Hepatocyte (in vitro differentiated cells): ENCODE data around the gene CD81. TPM values are rescaled to one million over a fixed set of nuclear protein-coding genes. Genes with fewer than 3 reads are reported as not detected.

Experiments used
- DNase-seq: peaks from one replicate; pipeline ENCODE4 v3.0.0-alpha.2; 2016; ENCODE audit warnings: low spot score
- H2AFZ ChIP-seq: fragments of 200-600 bp; sonication (generic); 2 replicates; pipeline ENCODE4 v1.6.0; 2016; ENCODE audit warnings: antibody characterized with exemption, mild to moderate bottlenecking
- H3K27ac ChIP-seq: fragments of 200-600 bp; sonication (generic); 2 replicates; pipeline ENCODE4 v1.5.1; 2016; ENCODE audit warnings: mild to moderate bottlenecking
- H3K27me3 ChIP-seq: fragments of 200-600 bp; sonication (generic); 2 replicates; pipeline ENCODE4 v1.6.1; 2016
- H3K36me3 ChIP-seq: fragments of 200-600 bp; sonication (generic); replicated peaks from 2 replicates; pipeline ENCODE4 v1.5.1; 2016; ENCODE audit warnings: low read depth; ENCODE audit not compliant: insufficient read depth
- H3K4me1 ChIP-seq: fragments of 200-600 bp; sonication (generic); 2 replicates; pipeline ENCODE4 v1.5.1; 2016; ENCODE audit warnings: mild to moderate bottlenecking, moderate library complexity; ENCODE audit not compliant: insufficient read depth
- H3K4me2 ChIP-seq: fragments of 200-600 bp; sonication (generic); 2 replicates; pipeline ENCODE4 v1.6.0; 2016
- H3K4me3 ChIP-seq: fragments of 200-600 bp; sonication (generic); 2 replicates; pipeline ENCODE4 v1.5.1; 2016; ENCODE audit warnings: mild to moderate bottlenecking
- H3K79me2 ChIP-seq: fragments of 200-600 bp; sonication (generic); 2 replicates; pipeline ENCODE4 v1.6.0; 2017; ENCODE audit warnings: mild to moderate bottlenecking
- H3K9me2 ChIP-seq: fragments of 200-600 bp; sonication (generic); replicated peaks from 2 replicates; pipeline ENCODE4 v1.6.0; 2017; ENCODE audit warnings: mild to moderate bottlenecking; ENCODE audit not compliant: insufficient read depth
- H3K9me3 ChIP-seq: fragments of 200-600 bp; sonication (generic); 2 replicates; pipeline ENCODE4 v1.5.1; 2016; ENCODE audit warnings: low read depth, mild to moderate bottlenecking
- H4K20me1 ChIP-seq: fragments of 200-600 bp; sonication (generic); 2 replicates; pipeline ENCODE4 v1.6.0; 2016; ENCODE audit warnings: mild to moderate bottlenecking; ENCODE audit not compliant: insufficient read depth, poor library complexity, severe bottlenecking
- EZH2 ChIP-seq: fragments of 200-600 bp; sonication (generic); IDR thresholded peaks from 2 replicates; pipeline ENCODE4 v1.6.1; 2016; ENCODE audit warnings: antibody characterized with exemption, mild to moderate bottlenecking, borderline replicate concordance
- EZH2phosphoT487 ChIP-seq: fragments of 200-600 bp; sonication (generic); IDR thresholded peaks from one replicate; pipeline ENCODE4 v1.6.1; 2018; ENCODE audit warnings: antibody characterized with exemption, mild to moderate bottlenecking, low read depth, moderate library complexity; ENCODE audit not compliant: unreplicated experiment, severe bottlenecking
- WGBS: methylation state at CpG from one replicate; pipeline ENCODE4 v1.1.6; 2016; ENCODE audit warnings: low lambda C conversion rate; ENCODE audit errors: missing lambda C conversion rate; 5-methylcytosine and 5-hydroxymethylcytosine counted together
- polyA plus RNA-seq: library from polyadenylated mRNA; unstranded; fragments of >200 nt; fragmentation: Nextera tagmentation; extraction: Ambion mirVana; gene quantifications from 2 replicates; pipeline ENCODE4 v1.2.1, GENCODE V29; 2016
- total RNA-seq: library from RNA; depleted of rRNA; stranded (reverse); fragments of >200 nt; gene quantifications from 2 replicates; pipeline ENCODE4 v1.2.3, GENCODE V29; 2014
- TF ChIP-seq, protein P1 (sequence below): fragments of 200-600 bp; sonication (generic); IDR thresholded peaks from 2 replicates; pipeline ENCODE4 v1.5.1; 2016; ENCODE audit warnings: antibody characterized with exemption, mild to moderate bottlenecking; ENCODE audit not compliant: poor library complexity

The CD81 gene
- total and polyA plus RNA-seq, 2 experiments from 2014 or later, result 233 to 472 TPM

DNA sequence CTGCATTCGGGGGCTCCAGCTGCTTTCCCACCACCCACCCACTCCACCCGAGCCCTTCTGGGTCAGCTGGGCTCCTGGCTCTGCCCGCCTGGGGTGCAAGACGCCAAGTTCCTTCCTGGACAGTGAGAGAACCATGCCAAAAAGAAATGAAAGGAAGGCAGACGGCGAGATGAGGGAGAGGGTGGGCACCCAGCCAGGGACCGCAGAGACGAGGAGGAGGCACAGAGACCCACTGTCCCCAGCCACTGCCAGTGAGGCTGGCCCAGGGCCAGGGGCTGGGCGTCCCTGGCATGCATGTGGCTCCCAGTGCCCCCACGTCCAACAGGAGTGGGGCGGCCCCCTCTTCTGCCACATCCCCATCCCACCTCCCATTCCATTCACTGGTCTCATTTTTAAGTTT, 10.8 kb upstream of the CD81 start:
- no peaks in the 10 kb centered on the region for H3K9me3 ChIP-seq
- TF ChIP-seq, protein P1, sequence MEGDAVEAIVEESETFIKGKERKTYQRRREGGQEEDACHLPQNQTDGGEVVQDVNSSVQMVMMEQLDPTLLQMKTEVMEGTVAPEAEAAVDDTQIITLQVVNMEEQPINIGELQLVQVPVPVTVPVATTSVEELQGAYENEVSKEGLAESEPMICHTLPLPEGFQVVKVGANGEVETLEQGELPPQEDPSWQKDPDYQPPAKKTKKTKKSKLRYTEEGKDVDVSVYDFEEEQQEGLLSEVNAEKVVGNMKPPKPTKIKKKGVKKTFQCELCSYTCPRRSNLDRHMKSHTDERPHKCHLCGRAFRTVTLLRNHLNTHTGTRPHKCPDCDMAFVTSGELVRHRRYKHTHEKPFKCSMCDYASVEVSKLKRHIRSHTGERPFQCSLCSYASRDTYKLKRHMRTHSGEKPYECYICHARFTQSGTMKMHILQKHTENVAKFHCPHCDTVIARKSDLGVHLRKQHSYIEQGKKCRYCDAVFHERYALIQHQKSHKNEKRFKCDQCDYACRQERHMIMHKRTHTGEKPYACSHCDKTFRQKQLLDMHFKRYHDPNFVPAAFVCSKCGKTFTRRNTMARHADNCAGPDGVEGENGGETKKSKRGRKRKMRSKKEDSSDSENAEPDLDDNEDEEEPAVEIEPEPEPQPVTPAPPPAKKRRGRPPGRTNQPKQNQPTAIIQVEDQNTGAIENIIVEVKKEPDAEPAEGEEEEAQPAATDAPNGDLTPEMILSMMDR, result no peak
- TF ChIP-seq EZH2phosphoT487, result no peak
- no peak for TF ChIP-seq EZH2
- H3K79me2 ChIP-seq, result no peaks in the 10 kb centered on the region
- no peaks in the 10 kb centered on the region for H3K36me3 ChIP-seq
- no peak overlapping the region for H2AFZ ChIP-seq
- WGBS, result 85% methylated on average over 10 of the region's 11 CpGs
- no peak for DNase-seq
- H3K4me2 ChIP-seq, result no peak overlapping the region
- no peak overlapping the region for H3K4me3 ChIP-seq
- H3K9me2 ChIP-seq, result no peaks in the 10 kb centered on the region
- H3K27me3 ChIP-seq, result no peaks in the 10 kb centered on the region
- no peaks in the 10 kb centered on the region for H3K4me1 ChIP-seq
- H3K27ac ChIP-seq, result no peak overlapping the region
- no peaks in the 10 kb centered on the region for H4K20me1 ChIP-seq

DNA sequence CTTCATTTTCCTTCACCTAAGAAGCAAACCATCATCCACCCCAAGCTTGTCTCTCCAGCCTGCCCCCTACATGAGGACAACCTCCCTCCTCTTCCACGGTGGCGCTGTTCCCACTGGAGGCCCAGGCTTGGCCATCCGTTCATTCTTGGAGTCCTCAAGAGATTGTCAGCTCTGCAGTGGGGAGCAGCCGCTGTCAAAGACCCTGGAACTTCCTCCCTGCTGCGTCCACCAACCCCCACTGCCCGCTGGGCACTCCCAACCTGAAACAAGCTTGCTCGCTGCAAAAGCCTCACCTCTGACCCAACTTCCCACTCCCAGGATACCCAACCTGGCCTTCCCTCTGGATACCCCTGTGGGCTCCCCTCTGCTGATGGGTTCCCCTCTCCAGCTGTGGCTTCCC, 10.4 kb upstream of the CD81 start:
- Histone ChIP-seq H3K79me2 (no peaks in the 10 kb centered on the region), H3K4me1 (no peaks in the 10 kb centered on the region), H3K4me3 (no peak overlapping the region), H3K4me2 (no peak overlapping the region), H3K9me3 (no peaks in the 10 kb centered on the region), H2AFZ (no peak overlapping the region), H4K20me1 (no peaks in the 10 kb centered on the region), H3K27me3 (no peaks in the 10 kb centered on the region), H3K36me3 (no peaks in the 10 kb centered on the region), H3K9me2 (no peaks in the 10 kb centered on the region), H3K27ac (no peak overlapping the region)
- TF ChIP-seq, protein P1, result no peak
- TF ChIP-seq EZH2phosphoT487 (no peak), EZH2 (no peak)
- 92% methylated on average over 7 of the region's 7 CpGs for WGBS
- DNase-seq, result no peak

DNA sequence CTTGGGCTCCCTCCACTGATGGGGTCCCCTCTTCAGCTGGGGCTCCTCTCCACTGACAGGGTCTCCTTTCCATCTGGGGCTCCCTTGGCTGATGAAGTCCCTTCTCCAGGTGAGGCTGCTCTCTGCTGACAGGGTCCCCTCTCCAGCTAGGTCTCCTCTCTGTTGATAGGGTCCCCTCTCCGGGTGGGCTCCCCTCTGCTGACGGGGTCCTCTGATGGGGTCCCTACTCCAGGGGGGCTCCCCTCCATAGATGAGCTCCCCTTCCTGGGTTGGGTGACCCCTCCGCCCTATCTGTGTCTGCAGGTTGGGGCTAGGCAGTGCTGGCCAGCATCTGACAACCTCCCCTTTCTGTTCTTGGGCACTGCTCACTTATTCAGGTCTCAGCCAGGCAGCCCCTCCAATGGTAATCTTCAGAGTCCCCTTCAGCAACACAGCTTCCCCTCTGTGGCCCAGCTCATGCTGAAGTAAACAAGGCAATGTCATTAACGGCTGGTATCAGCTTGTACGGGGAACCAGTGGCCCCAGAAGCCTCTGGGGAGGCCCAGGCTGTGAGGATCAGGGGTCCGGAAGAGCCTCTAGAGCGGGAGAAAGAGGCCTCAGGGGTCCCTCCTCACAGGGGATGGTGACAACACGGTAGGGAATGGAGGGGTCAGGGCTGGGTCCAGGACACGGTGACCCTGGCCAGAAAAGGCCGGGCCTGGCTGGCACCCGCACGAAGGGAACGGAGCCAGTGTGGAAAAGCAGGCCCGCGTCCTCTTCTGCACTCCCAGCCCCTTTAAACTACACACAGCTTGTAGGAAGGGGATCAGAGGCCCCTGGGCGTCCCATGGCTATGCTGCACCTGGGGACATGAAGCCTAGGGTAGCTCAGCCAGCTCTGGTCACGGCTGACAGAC, 9.6 kb upstream of the CD81 start:
- Histone ChIP-seq H3K9me2 (no peaks in the 10 kb centered on the region), H3K36me3 (no peaks in the 10 kb centered on the region), H3K79me2 (no peaks in the 10 kb centered on the region), H3K9me3 (no peaks in the 10 kb centered on the region), H4K20me1 (no peaks in the 10 kb centered on the region), H3K27ac (no peak overlapping the region), H3K4me1 (no peaks in the 10 kb centered on the region), H3K27me3 (no peaks in the 10 kb centered on the region), H3K4me2 (no peak overlapping the region), H3K4me3 (no peak overlapping the region), H2AFZ (no peak overlapping the region)
- WGBS, result 88% methylated on average over 17 of the region's 17 CpGs
- no peak for DNase-seq
- no peak for TF ChIP-seq EZH2phosphoT487
- TF ChIP-seq, protein P1, result no peak
- TF ChIP-seq EZH2, result no peak
